ACHN (cell line): Measurements from ENCODE around the gene PALM3.
"Not testable (repeated sequence)": the region's sequence is repeated elsewhere in the genome, so short reads cannot be mapped to it uniquely, and the experiment has no call there.

Experiments
- DNase-seq: peaks from one replicate; pipeline ENCODE4 v3.0.0-alpha.2; 2015
- in situ Hi-C: cut with HindIII; loops from 2 replicates; pipeline ENCODE4 v1.10.0; 2017; ENCODE audit warnings: low sequenced_read_pairs, low pct_ligation_motif_present, low pct_unique_long_range_greater_than_20kb

The PALM3 gene

GRCh38 chr19:14066134-14066533 is 4.3 kb upstream of the PALM3 start:
- DNase-seq, result no peak
- in situ Hi-C loops, result no loop called here

- in situ Hi-C loops, result no loop called here
- DNase-seq, result no peak
Measured at GRCh38 chr19:14063105-14063504, 1.2 kb upstream of the PALM3 start.

GRCh38 chr19:14062558-14062855 is 631 bp upstream of the PALM3 start:
- in situ Hi-C loops, result no loop called here
- no peak for DNase-seq

GRCh38 chr19:14061081-14061749 is 661 bp downstream of the PALM3 start:
- in situ Hi-C loops, result no loop called here
- DNase-seq, result no peak

GRCh38 chr19:14059652-14060155 is 2.2 kb downstream of the PALM3 start:
- in situ Hi-C loops, result no loop called here
- DNase-seq, result no peak

- in situ Hi-C loops, result no loop called here
- DNase-seq, result no peak
Measured at GRCh38 chr19:14059093-14059480, 2.8 kb downstream of the PALM3 start.

GRCh38 chr19:14058182-14059092 is 3.4 kb downstream of the PALM3 start:
- no peak for DNase-seq
- in situ Hi-C loops, result no loop called here

GRCh38 chr19:14056741-14057356 is 5.0 kb downstream of the PALM3 start:
- DNase-seq, result no peak
- in situ Hi-C loops, result no loop called here

- DNase-seq, result no peak
- in situ Hi-C loops, result no loop called here
Measured at GRCh38 chr19:14056069-14056666, 5.7 kb downstream of the PALM3 start.

GRCh38 chr19:14055396-14055795 is 6.5 kb downstream of the PALM3 start:
- in situ Hi-C loops, result no loop called here
- DNase-seq, result no peak

GRCh38 chr19:14054721-14055120 is 7.2 kb downstream of the PALM3 start:
- DNase-seq, result no peak
- in situ Hi-C loops, result no loop called here

GRCh38 chr19:14054099-14054498 is 7.8 kb downstream of the PALM3 start:
- DNase-seq, result no peak
- in situ Hi-C loops, result no loop called here

GRCh38 chr19:14053500-14053899 is 8.4 kb downstream of the PALM3 start:
- in situ Hi-C loops, result no loop called here
- no peak for DNase-seq

- DNase-seq, result no peak
- in situ Hi-C loops, result no loop called here
Measured at GRCh38 chr19:14053032-14053431, 8.8 kb downstream of the PALM3 start.

- in situ Hi-C loops, result no loop called here
Measured at GRCh38 chr19:14052470-14052869, 9.4 kb downstream of the PALM3 start.

GRCh38 chr19:14051980-14052379 is 9.9 kb downstream of the PALM3 start:
- DNase-seq, result no peak
- in situ Hi-C loops, result no loop called here

More at GRCh38 chr19:14052470-14052869, 9.4 kb downstream of the PALM3 start:
- DNase-seq, result no peak

GRCh38 chr19:14050961-14051360 is 10.9 kb downstream of the PALM3 start:
- in situ Hi-C loops, result not testable (repeated sequence)

GRCh38 chr19:14050512-14050911 is 11.4 kb downstream of the PALM3 start:
- in situ Hi-C loops, result no loop called here
- no peak for DNase-seq

More at GRCh38 chr19:14050961-14051360, 10.9 kb downstream of the PALM3 start:
- DNase-seq, result not testable (repeated sequence)
